Measurements from ENCODE around the gene ACSF2. TPM values are rescaled to one million over a fixed set of nuclear protein-coding genes. Genes with fewer than 3 reads are reported as not detected.
"Not testable (repeated sequence)": the region's sequence is repeated elsewhere in the genome, so short reads cannot be mapped to it uniquely, and the experiment has no call there.

Gene ACSF2
- total RNA-seq, 2 experiments from 2014 or later, result 33.1 to 33.4 TPM

DNA sequence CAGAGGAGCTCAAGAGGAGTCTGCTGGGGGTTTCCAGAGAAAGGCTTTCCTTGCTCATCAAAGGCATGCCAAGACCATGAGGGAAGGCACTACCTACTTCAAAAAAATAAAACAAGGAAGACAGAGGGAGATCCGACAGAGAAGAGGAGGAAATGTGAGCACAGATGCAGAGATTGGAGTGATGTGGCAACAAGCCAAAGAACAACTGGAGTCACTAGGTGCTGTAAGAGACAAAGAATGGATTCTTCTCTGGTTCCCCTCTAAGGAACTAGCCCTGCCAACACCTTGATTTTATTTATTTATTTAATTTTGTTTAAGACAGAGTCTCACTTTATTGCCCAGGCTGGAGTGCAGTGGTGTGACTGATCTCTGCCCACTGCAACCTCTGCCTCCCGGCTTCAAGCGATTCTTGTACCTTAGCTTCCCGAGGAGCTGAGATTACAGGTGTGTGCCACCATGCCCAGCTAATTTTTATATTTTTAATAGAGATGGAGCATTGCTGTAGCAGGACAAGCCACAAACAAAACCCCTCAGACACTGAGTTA, 13.8 kb upstream of the ACSF2 start:
- no peaks in the 10 kb centered on the region for H3K9me3 Mint-ChIP-seq (ENCODE audit: insufficient read depth)
- H3K27ac Mint-ChIP-seq, result no peak overlapping the region
- H3K27me3 Mint-ChIP-seq (ENCODE audit: low read depth), result peaks cover 24% of the 10 kb centered on the region
- no peak overlapping the region for H3K4me3 Mint-ChIP-seq
- ATAC-seq, result no peak
- ChIA-PET POLR2A (interaction anchor here (1.1 kb wide), 1 partner anchor 17 kb away, joined by 3 read pairs; no protein-coding TSS in a partner anchor), CTCF (interaction anchor here (1.0 to 1.4 kb wide), 3 partner anchors 15 to 66 kb away, joined by 3 to 5 read pairs (median 3); partner anchors contain the start of genes LRRC59 and RSAD1)
- no peaks in the 10 kb centered on the region for H3K36me3 Mint-ChIP-seq (ENCODE audit: low read depth)
- DNase-seq, result no peak
- H3K4me1 Mint-ChIP-seq (ENCODE audit: low read depth), result no peaks in the 10 kb centered on the region

DNA sequence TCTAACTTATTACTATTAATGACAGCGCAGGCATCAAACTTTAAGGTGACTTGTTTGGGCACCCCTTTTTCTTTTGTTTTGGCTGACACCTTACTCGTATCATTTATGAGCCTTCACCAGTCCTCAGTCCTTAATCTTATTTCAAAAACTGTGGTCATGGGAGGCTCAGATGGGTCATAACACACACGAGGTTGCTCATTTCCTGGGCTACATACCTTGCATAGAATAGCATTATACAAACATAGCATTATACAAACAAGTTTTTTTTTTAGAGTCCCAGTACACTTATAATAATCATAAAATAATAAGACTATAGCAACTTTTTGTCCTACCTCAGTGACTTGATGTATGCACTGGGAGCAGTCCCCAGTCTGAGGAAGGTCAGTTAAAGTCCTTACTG, 11.2 kb upstream of the ACSF2 start:
- no peak overlapping the region for H3K4me3 Mint-ChIP-seq
- ChIA-PET CTCF (no interaction called here), POLR2A (no interaction called here)
- H3K4me1 Mint-ChIP-seq (ENCODE audit: low read depth), result peaks cover under 1% of the 10 kb centered on the region
- ATAC-seq (no peak), DNase-seq (no peak)
- H3K36me3 Mint-ChIP-seq (ENCODE audit: low read depth), result peaks cover 5% of the 10 kb centered on the region
- peaks cover 6% of the 10 kb centered on the region for H3K9me3 Mint-ChIP-seq (ENCODE audit: insufficient read depth)
- H3K27ac Mint-ChIP-seq, result no peak overlapping the region
- peaks cover 21% of the 10 kb centered on the region for H3K27me3 Mint-ChIP-seq (ENCODE audit: low read depth)

DNA sequence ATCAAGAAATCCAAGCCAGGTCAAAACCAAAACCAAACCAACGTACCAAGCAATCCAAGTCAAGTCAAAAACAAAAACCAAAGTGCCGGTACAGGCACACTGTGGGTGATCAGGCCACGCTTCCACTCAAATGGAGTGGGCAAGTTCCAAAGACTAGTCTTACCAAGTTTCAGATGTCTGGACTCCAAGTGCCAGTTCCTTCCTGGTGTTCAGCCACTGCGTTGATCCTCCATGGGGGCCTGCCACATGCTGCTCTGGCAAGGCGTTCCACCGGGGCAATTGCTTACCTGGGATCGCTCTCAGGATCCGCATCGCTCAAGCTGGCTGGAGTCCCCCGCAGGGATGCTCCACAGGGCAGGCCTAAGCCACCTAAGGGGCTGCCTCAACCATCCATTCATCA, 6.4 kb upstream of the ACSF2 start:
- H3K36me3 Mint-ChIP-seq (ENCODE audit: low read depth), result peaks cover 11% of the 10 kb centered on the region
- DNase-seq; H3K9me3 Mint-ChIP-seq (ENCODE audit: insufficient read depth); POLR2A ChIA-PET; ATAC-seq; H3K27me3 Mint-ChIP-seq (ENCODE audit: low read depth); H3K4me3 Mint-ChIP-seq: not testable (repeated sequence)
- CTCF ChIA-PET, result interaction anchor here (3.6 kb wide), 1 partner anchor 22 kb away, joined by 28 read pairs; the partner anchor contains the start of gene LRRC59
- peaks cover 23% of the 10 kb centered on the region for H3K4me1 Mint-ChIP-seq (ENCODE audit: low read depth)
- peak overlapping the region; percentile 5 for H3K27ac Mint-ChIP-seq

DNA sequence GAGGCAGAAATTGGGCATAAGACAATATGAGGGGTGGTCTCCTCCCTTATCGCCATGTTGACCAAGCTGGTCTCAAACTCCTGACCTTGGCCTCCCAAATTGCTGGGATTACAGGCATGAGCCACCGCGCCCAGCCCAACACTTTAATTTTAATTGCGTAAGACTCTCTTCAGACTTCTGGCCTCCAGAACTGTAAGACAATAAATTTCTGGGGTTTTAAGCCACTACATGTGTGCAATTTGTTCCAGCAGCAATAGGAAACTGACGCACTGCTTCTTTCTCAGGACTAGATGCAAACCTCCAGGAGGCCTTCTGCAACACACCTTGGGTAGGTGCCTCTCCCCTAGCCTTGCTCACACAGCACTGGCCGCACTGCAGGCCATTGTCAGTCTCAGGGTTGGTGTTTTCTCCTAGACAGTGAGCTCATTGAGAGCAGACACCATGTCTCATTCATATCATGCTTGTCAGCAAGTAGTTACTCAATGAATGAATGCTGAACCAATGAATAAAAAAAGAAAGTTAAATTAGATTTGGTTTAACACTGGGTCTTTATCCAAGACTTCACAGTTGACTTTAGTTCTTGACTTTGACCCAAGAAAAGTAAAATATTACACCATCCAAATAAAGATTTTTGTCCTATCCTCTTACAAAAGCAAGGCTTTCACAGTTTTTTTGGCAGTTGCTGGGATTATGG, 5.5 kb upstream of the ACSF2 start:
- DNase-seq (no peak), ATAC-seq (no peak)
- CTCF ChIA-PET, result interaction anchor here (0.9 to 3.6 kb wide), 6 partner anchors 11 to 122 kb away, joined by 3 to 28 read pairs (median 4); partner anchors contain the start of gene LRRC59
- POLR2A ChIA-PET, result interaction anchor here (0.9 to 2.3 kb wide), 2 partner anchors 23 to 58 kb away, joined by 3 to 19 read pairs; partner anchors contain the start of genes LRRC59 and RSAD1
- Mint-ChIP-seq H3K4me3 (peak overlapping the region; percentile 68), H3K27me3 (ENCODE audit: low read depth) (peaks cover 5% of the 10 kb centered on the region), H3K27ac (peak overlapping the region; percentile 88), H3K36me3 (ENCODE audit: low read depth) (peaks cover 11% of the 10 kb centered on the region), H3K9me3 (ENCODE audit: insufficient read depth) (peaks cover 6% of the 10 kb centered on the region), H3K4me1 (ENCODE audit: low read depth) (peaks cover 31% of the 10 kb centered on the region)

DNA sequence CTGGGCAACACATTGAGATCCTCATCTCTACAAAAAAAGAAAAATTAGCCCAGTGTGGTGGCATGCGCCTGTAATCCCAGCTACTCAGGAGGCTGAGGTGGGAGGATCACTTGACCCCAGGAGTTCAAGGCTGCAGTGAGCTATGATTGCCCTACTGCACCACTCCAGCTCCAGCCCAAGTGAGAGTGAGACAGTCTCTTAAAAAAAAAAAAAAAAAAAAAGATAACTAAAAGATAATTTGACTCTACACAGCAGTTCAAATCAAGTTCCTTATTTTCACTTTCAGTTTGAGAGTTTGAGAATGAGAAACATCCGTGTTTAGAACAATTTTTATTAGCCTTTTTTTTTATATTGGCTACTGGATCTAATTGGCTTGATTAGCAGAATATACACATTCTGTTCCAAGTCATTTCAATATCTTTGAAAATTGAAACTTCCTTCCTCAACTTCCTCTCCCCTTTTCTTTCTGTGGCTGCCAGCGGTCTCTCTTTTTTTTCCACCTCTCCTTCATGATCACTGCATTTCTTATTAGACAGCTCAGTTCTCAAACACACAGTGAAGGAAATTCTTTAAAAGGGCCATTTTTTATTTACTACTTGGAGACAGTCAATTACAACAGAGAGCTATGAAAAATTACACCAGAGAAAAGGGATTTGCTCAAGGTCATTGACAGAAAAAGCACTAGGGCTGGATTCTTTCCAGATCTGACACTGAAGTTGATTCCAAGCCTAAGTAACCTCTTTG, 4.5 kb upstream of the ACSF2 start:
- H3K36me3 Mint-ChIP-seq (ENCODE audit: low read depth), result peaks cover 11% of the 10 kb centered on the region
- ATAC-seq, result peak; percentile 14
- no peak for DNase-seq
- POLR2A ChIA-PET, result interaction anchor here (0.9 to 2.3 kb wide), 4 partner anchors 11 to 57 kb away, joined by 3 to 19 read pairs (median 3); partner anchors contain the start of genes LRRC59 and RSAD1
- H3K4me3 Mint-ChIP-seq, result peak overlapping the region; percentile 68
- peaks cover 6% of the 10 kb centered on the region for H3K9me3 Mint-ChIP-seq (ENCODE audit: insufficient read depth)
- H3K4me1 Mint-ChIP-seq (ENCODE audit: low read depth), result peaks cover 33% of the 10 kb centered on the region
- H3K27ac Mint-ChIP-seq, result peak overlapping the region; percentile 88
- peaks cover 5% of the 10 kb centered on the region for H3K27me3 Mint-ChIP-seq (ENCODE audit: low read depth)
- CTCF ChIA-PET, result interaction anchor here (0.9 to 3.6 kb wide), 8 partner anchors 10 to 121 kb away, joined by 3 to 28 read pairs (median 4); partner anchors contain the start of gene LRRC59

DNA sequence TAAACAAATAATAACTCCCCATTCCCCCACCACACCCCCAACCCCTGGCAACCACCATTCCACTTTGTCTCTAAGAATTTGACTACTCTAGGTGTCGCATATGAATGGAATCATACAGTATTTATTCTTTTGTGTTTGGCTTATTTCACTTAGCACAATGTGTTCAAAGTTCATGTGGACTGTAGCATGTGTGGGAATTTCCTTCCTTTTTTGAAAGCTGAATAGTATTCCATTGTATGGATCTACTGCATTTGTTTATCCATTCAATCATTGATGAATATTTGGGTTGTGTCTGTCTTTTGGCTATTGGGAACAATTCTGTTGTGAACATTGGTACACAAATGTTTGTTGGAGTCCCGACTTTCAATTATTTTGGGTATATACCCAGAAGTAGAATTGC, 3.3 kb upstream of the ACSF2 start:
- no peaks in the 10 kb centered on the region for H3K27me3 Mint-ChIP-seq (ENCODE audit: low read depth)
- H3K36me3 Mint-ChIP-seq (ENCODE audit: low read depth), result peaks cover 11% of the 10 kb centered on the region
- no peak overlapping the region for H3K4me3 Mint-ChIP-seq
- ATAC-seq (no peak), DNase-seq (no peak)
- H3K9me3 Mint-ChIP-seq (ENCODE audit: insufficient read depth), result peaks cover 6% of the 10 kb centered on the region
- H3K4me1 Mint-ChIP-seq (ENCODE audit: low read depth), result peaks cover 44% of the 10 kb centered on the region
- ChIA-PET POLR2A (interaction anchor here (1.1 to 2.3 kb wide), 2 partner anchors 10 to 26 kb away, joined by 3 to 19 read pairs; partner anchors contain the start of gene LRRC59), CTCF (interaction anchor here (2.1 to 3.6 kb wide), 2 partner anchors 25 to 60 kb away, joined by 7 to 28 read pairs; partner anchors contain the start of gene LRRC59)
- no peak overlapping the region for H3K27ac Mint-ChIP-seq

DNA sequence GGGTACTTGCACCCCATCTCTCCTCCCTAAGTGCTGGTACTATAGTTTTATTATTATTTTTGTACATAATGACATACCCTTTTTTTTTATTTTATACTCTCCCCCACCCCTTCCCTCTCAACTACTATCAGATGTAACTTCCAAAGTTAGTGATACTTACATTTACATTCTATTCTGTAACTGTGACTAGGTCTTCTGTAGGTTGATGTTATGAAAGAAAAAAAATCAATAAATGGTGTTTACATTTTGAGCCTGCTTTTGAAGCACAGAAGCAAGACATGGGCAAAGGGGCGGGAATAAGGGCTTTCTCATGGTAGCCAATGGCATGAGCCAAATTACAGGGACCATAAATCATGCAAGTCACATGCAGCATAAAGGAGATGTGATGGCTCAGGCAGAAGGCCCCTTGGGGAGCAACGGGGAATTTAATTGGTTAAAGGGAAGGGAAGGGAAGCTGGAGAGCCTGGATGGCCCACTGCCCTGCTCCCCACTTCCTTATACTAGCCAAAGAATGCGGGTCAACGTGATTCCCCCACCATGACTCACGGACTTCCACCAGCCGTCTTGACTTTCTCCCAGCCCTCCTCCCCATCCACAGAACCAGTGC, 2.4 kb upstream of the ACSF2 start:
- no peak overlapping the region for H3K4me3 Mint-ChIP-seq

DNA sequence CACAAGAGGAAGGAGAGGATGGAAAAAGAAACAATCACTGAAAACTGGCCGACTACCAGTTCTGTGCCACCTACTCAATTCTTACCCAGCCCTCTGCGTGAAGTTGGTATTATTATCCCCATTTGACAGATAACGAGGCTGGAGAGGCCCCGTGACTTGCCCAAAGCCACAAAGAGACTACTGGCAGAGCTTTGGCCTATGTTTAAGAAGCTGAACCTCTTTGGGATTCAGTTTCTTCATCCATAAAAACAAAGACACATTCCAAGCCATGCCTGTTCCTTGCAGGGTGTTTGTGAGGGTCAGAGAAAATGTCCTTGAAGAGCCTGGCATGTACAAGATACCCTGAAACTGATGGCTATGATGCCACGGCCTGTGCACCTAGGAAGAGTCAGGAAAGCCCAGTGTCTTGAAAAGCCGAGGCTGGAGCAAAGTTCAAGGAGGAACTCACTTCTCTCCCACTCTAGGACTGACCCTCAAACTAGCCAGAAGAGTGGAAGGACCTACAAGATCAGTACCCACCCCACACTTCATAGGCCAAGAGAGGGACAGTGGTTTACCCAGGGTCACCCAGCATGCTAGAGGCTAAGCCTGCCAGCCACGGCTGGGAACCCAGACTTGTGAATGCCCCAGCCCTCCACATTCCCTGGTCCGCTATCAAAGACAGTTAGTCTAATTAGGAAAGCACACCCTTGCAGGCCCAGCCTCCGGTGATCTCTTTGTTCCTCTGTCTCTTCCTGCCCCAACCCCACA, 1.6 kb upstream of the ACSF2 start:
- no peak overlapping the region for H3K4me3 Mint-ChIP-seq
- POLR2A ChIA-PET, result no interaction called here
- CTCF ChIA-PET, result interaction anchor here (4.5 kb wide), 1 partner anchor 27 kb away, joined by 44 read pairs; the partner anchor contains the start of gene LRRC59
- ATAC-seq, result no peak
- no peaks in the 10 kb centered on the region for H3K27me3 Mint-ChIP-seq (ENCODE audit: low read depth)
- H3K4me1 Mint-ChIP-seq (ENCODE audit: low read depth), result peaks cover 47% of the 10 kb centered on the region
- H3K36me3 Mint-ChIP-seq (ENCODE audit: low read depth), result peaks cover 6% of the 10 kb centered on the region
- no peak for DNase-seq
- peak overlapping the region; percentile 43 for H3K27ac Mint-ChIP-seq
- peaks cover under 1% of the 10 kb centered on the region for H3K9me3 Mint-ChIP-seq (ENCODE audit: insufficient read depth)

More for the DNA sequence above, 2.4 kb upstream of the ACSF2 start:
- Mint-ChIP-seq H3K27me3 (ENCODE audit: low read depth) (no peaks in the 10 kb centered on the region), H3K9me3 (ENCODE audit: insufficient read depth) (peaks cover 6% of the 10 kb centered on the region), H3K36me3 (ENCODE audit: low read depth) (peaks cover 11% of the 10 kb centered on the region), H3K4me1 (ENCODE audit: low read depth) (peaks cover 47% of the 10 kb centered on the region), H3K27ac (no peak overlapping the region)
- ATAC-seq (no peak), DNase-seq (no peak)
- POLR2A ChIA-PET, result no interaction called here
- CTCF ChIA-PET, result interaction anchor here (4.5 kb wide), 1 partner anchor 26 kb away, joined by 44 read pairs; the partner anchor contains the start of gene LRRC59

DNA sequence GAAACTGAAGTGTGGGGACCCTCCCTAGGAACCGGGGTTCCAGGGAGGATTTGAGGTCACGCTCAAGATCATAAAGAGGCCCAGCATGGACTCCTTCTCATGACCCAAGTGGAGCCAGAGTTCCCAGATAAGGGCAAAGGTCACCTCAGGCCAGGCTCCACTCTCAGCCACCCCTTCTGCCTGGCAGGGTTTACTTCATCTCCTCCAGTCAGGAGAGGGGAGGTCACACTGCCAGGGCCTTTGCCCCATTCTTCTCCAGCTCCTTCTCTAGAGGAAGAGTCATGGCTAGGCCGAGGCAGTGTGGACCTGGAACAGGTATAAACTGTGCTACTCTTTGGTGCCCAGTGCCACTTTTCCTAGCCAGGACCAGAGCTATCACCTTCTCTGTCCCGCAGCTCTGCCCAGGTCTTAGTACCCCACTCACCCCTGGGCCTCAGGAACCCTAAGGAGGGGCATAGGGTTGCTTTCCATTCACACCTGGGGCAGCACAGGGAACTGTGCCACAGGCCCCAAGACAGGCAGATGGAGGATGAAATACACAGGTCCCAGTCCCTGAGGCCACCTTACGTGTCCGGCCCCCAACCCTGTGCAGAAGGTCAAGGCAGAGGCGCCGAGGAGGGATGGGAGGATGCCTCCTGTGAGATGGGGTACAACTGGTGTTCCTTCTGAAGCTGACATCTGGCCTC, 879 bp upstream of the ACSF2 start:
- DNase-seq, result no peak

DNA sequence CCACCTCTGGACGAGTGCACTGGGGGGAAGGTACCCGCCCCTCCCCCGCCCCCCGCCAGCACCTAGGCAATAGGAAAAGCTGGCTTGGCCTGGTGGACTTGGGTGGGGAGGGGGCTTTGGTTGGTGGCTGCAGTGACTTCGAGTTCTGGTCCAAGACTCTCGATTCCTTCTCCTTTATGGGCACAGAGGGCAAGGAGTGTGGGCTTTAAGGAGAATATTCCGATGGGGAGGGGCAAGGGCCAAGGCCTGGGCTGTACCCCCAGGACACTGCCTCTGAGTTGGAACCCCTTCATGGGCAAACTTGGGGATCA, 409 bp downstream of the ACSF2 start:
- Mint-ChIP-seq H3K27ac (peak overlapping the region; percentile 79), H3K36me3 (ENCODE audit: low read depth) (peaks cover 2% of the 10 kb centered on the region), H3K27me3 (ENCODE audit: low read depth) (no peaks in the 10 kb centered on the region), H3K4me1 (ENCODE audit: low read depth) (peaks cover 32% of the 10 kb centered on the region), H3K9me3 (ENCODE audit: insufficient read depth) (no peaks in the 10 kb centered on the region), H3K4me3 (peak overlapping the region; percentile 82)
- ChIA-PET CTCF (interaction anchor here (0.7 to 4.5 kb wide), 8 partner anchors 9 to 52 kb away, joined by 3 to 44 read pairs (median 4); partner anchors contain the start of genes LRRC59 and RSAD1), POLR2A (interaction anchor here (1.0 to 1.9 kb wide), 5 partner anchors 29 to 55 kb away, joined by 3 to 14 read pairs (median 3); partner anchors contain the start of genes EME1 and LRRC59)
- DNase-seq (no peak), ATAC-seq (no peak)

More for the DNA sequence above, 879 bp upstream of the ACSF2 start:
- CTCF ChIA-PET, result interaction anchor here (1.8 to 4.5 kb wide), 3 partner anchors 9 to 54 kb away, joined by 4 to 44 read pairs (median 11); partner anchors contain the start of genes LRRC59 and RSAD1
- POLR2A ChIA-PET, result interaction anchor here (1.0 to 1.9 kb wide), 2 partner anchors 46 to 51 kb away, joined by 3 to 5 read pairs; partner anchors contain the start of gene EME1
- Mint-ChIP-seq H3K27me3 (ENCODE audit: low read depth) (no peaks in the 10 kb centered on the region), H3K4me3 (peak overlapping the region; percentile 82), H3K27ac (peak overlapping the region; percentile 90), H3K4me1 (ENCODE audit: low read depth) (peaks cover 43% of the 10 kb centered on the region), H3K9me3 (ENCODE audit: insufficient read depth) (no peaks in the 10 kb centered on the region), H3K36me3 (ENCODE audit: low read depth) (peaks cover 5% of the 10 kb centered on the region)
- no peak for ATAC-seq
